Measurements from ENCODE around the gene CDC42BPA. TPM values are rescaled to one million over a fixed set of nuclear protein-coding genes. Genes with fewer than 3 reads are reported as not detected.

The CDC42BPA gene
- total and polyA plus RNA-seq, 2 of the 13 experiments (the other 11 are each of a cell fraction or from before 2014, with no cell fraction given), result 6.5 to 16.0 TPM

GRCh38 chr1:227072991-227073390, 245.3 kb downstream of the CDC42BPA start (continued):
- TF ChIP-seq ZNF784 (CRISPR knock-in tag; IDR thresholded peaks at IDR 0.05; ENCODE audit: borderline replicate concordance) (no peak), ATAD3A (CRISPR knock-in tag; IDR thresholded peaks at IDR 0.05) (no peak)

GRCh38 chr1:227071895-227072587, 246.3 kb downstream of the CDC42BPA start:
- 91% methylated on average over 4 of the region's 4 CpGs for WGBS (ENCODE audit: low lambda C conversion rate)

GRCh38 chr1:227070638-227071285, 247.5 kb downstream of the CDC42BPA start:
- Histone ChIP-seq H3K36me3 (replicated peaks in 1 of 2; ENCODE audit: control insufficient read depth in 1 of 2, insufficient read depth in 2 of 2, low read length in 2 of 2) (peaks cover 2 to 21% of the 10 kb centered on the region in 2 experiments; a peak in 1 of 5 replicates), H3K9me3 (ENCODE audit: low read length) (no peaks in the 10 kb centered on the region), H4K20me1 (ENCODE audit: insufficient read depth, low read length) (no peaks in the 10 kb centered on the region), H3K79me2 (ENCODE audit: insufficient read depth, low read length) (no peaks in the 10 kb centered on the region), H2AFZ (ENCODE audit: low read length) (no peak overlapping the region), H3K27ac (ENCODE audit: extremely low read length, insufficient read depth, low read length) (no peak overlapping the region), H3K4me1 (ENCODE audit: insufficient read depth, low read length) (no peaks in the 10 kb centered on the region), H3K27me3 (ENCODE audit: control insufficient read depth in 1 of 2, insufficient read depth in 2 of 2, low read length in 2 of 2) (no peaks in the 10 kb centered on the region), H3K4me2 (ENCODE audit: low read depth, low read length) (no peak overlapping the region), H3K9ac (ENCODE audit: insufficient read depth, low read depth, low read length) (no peak overlapping the region), H3K4me3 (replicated peaks in 1 of 3; ENCODE audit: insufficient read depth in 1 of 3, low read depth in 2 of 3, low read length in 3 of 3) (no peak overlapping the region)
- intact Hi-C loops (cut with micrococcal nuclease; ENCODE audit: unreplicated experiment), result no loop called here
- FAIRE-seq (no peak), DNase-seq (ENCODE audit: low spot score) (no peak), ATAC-seq (no peak)
- in situ Hi-C loops (cut with HindIII; ENCODE audit: extremely low pct_ligation_motif_present, low pct_unique_long_range_greater_than_20kb), result no loop called here
- CTCF ChIA-PET (ENCODE audit: low intra/inter-chr PET ratio, low total read pairs), result no interaction called here
- WGBS (ENCODE audit: low lambda C conversion rate), result 95% methylated on average over 4 of the region's 4 CpGs
- POLR2A ChIA-PET, result no interaction called here
- no TSS peak for BruUV-seq (replicated peaks)
- TF ChIP-seq ZNF44 (CRISPR knock-in tag; IDR thresholded peaks at IDR 0.05) (no peak), MEF2D (CRISPR knock-in tag; IDR thresholded peaks at IDR 0.05) (no peak), ZFP82 (CRISPR knock-in tag; IDR thresholded peaks at IDR 0.05; ENCODE audit: borderline replicate concordance) (no peak), CEBPB (IDR thresholded peaks at IDR 0.05; ENCODE audit: borderline replicate concordance, low read depth, low read length) (peak; percentile 53; the same call in 1 of the 2 replicates)

More at GRCh38 chr1:227071895-227072587, 246.3 kb downstream of the CDC42BPA start:
- no peak for DNase-seq (ENCODE audit: low spot score)
- no peaks in the 10 kb centered on the region for H4K20me1 ChIP-seq (ENCODE audit: insufficient read depth, low read length)
- H2AFZ ChIP-seq (ENCODE audit: low read length), result no peak overlapping the region
- H3K9ac ChIP-seq (ENCODE audit: insufficient read depth, low read depth, low read length), result no peak overlapping the region
- BruUV-seq (replicated peaks), result no TSS peak
- ChIA-PET POLR2A (no interaction called here), CTCF (ENCODE audit: low intra/inter-chr PET ratio, low total read pairs) (no interaction called here)
- no peaks in the 10 kb centered on the region for H3K4me1 ChIP-seq (ENCODE audit: insufficient read depth, low read length)
- no peak for FAIRE-seq
- intact Hi-C loops (cut with micrococcal nuclease; ENCODE audit: unreplicated experiment), result no loop called here
- ATAC-seq, result no peak
- H3K27ac ChIP-seq (ENCODE audit: extremely low read length, insufficient read depth, low read length), result no peak overlapping the region
- peak; percentile 52 to 69; a peak in 3 of 4 replicates for TF ChIP-seq MAFK (conservative IDR thresholded peaks at IDR 0.05 in 1 of 2, IDR thresholded peaks at IDR 0.05 in 1 of 2; ENCODE audit: low read length in 2 of 2)
- TF ChIP-seq MAFF (IDR thresholded peaks at IDR 0.05; ENCODE audit: low read depth, low read length), result peak; percentile 29; the same call in 1 of the 2 replicates
- TF ChIP-seq ARNTL (CRISPR knock-in tag; IDR thresholded peaks at IDR 0.05), result no peak
- no peak overlapping the region for H3K4me2 ChIP-seq (ENCODE audit: low read depth, low read length)
- H3K79me2 ChIP-seq (ENCODE audit: insufficient read depth, low read length), result no peaks in the 10 kb centered on the region
- in situ Hi-C loops (cut with HindIII; ENCODE audit: extremely low pct_ligation_motif_present, low pct_unique_long_range_greater_than_20kb), result no loop called here
- peaks cover 2 to 21% of the 10 kb centered on the region in 2 experiments; a peak in 1 of 5 replicates for H3K36me3 ChIP-seq (replicated peaks in 1 of 2; ENCODE audit: control insufficient read depth in 1 of 2, insufficient read depth in 2 of 2, low read length in 2 of 2)
- no peaks in the 10 kb centered on the region for H3K9me3 ChIP-seq (ENCODE audit: low read length)
- no peaks in the 10 kb centered on the region for H3K27me3 ChIP-seq (ENCODE audit: control insufficient read depth in 1 of 2, insufficient read depth in 2 of 2, low read length in 2 of 2)
- no peak overlapping the region for H3K4me3 ChIP-seq (replicated peaks in 1 of 3; ENCODE audit: insufficient read depth in 1 of 3, low read depth in 2 of 3, low read length in 3 of 3)
